K562 (cell line): Measurements from ENCODE around the gene CDH2. TPM values are rescaled to one million over a fixed set of nuclear protein-coding genes. Genes with fewer than 3 reads are reported as not detected.

Source experiments
- ATAC-seq: fragments of 200-7000 bp; cut with Tn5 transposase; 3 replicates; pipeline ENCODE4 v1.9.1; 2020; ENCODE audit warnings: moderate library complexity
- BruUV-seq: library from RNA; stranded (reverse); fragments of 400-500 nt; replicated peaks from 2 replicates; lab custom pipeline; 2021; lab: Mats Ljungman, UMichigan
- CTCF ChIA-PET: fragments of 300-600 bp; formaldehyde crosslinking; extraction: SDS; loops from one replicate; lab custom pipeline; 2021; ENCODE audit warnings: low intra/inter-chr PET ratio; lab: Yijun Ruan, JAX
- POLR2A ChIA-PET: fragments of 300-600, 350-650 bp; sonication (Branson Sonifier 250); formaldehyde crosslinking; extraction: SDS; loops from one replicate; lab custom pipeline; 2021; ENCODE audit warnings: antibody characterized with exemption, inconsistent platforms; lab: Yijun Ruan, JAX
- DNase-seq, 4 experiments: peaks; one replicate each; pipeline versions ENCODE4 v3.0.0 to v3.0.0-alpha.2; 2011 to 2018; ENCODE audit warnings: low spot score in 3 of 4, mixed read lengths in 3 of 4; ENCODE audit errors: extremely low read depth in 1 of 4
- FAIRE-seq: peaks from 2 replicates; lab custom pipeline; 2011; peaks lifted over from hg19 to GRCh38; lab: Jason Lieb, UNC
- H2AFZ ChIP-seq: 2 replicates; pipeline ENCODE4 v1.6.0; 2011; ENCODE audit warnings: low read depth, low read length, control low read depth, inconsistent platforms
- H3K27ac ChIP-seq: fragments of 200-600 bp; 3 replicates; pipeline ENCODE4 v1.8.0; 2011; ENCODE audit warnings: low read depth, mild to moderate bottlenecking, control low read depth, inconsistent platforms, low read length, moderate library complexity, mixed read lengths; ENCODE audit errors: extremely low read depth
- H3K27me3 ChIP-seq, 2 experiments: fragments of 300-600 bp in 1 of 2; 2 replicates in 1 of 2; 3 replicates in 1 of 2; pipeline versions ENCODE4 v1.6.0 to v1.8.0; 2011; ENCODE audit warnings: inconsistent platforms in 2 of 2, low read length in 2 of 2, mild to moderate bottlenecking in 1 of 2, mixed read lengths in 1 of 2, moderate library complexity in 1 of 2; ENCODE audit not compliant: control insufficient read depth in 2 of 2, insufficient read depth in 2 of 2
- H3K36me3 ChIP-seq: fragments of 300-600 bp; 3 replicates; pipeline ENCODE4 v1.8.0; 2011; ENCODE audit warnings: mild to moderate bottlenecking, low read length, inconsistent platforms; ENCODE audit not compliant: control insufficient read depth, insufficient read depth
- H3K4me1 ChIP-seq, 2 experiments: fragments of 200-600 bp in 1 of 2; replicated peaks in 1 of 2; 2 replicates in 1 of 2; 3 replicates in 1 of 2; pipeline versions ENCODE4 v1.5.1 to v1.8.0; 2011; ENCODE audit warnings: inconsistent platforms in 2 of 2, low read length in 2 of 2, mild to moderate bottlenecking in 1 of 2, mixed read lengths in 1 of 2, moderate library complexity in 1 of 2; ENCODE audit not compliant: control insufficient read depth in 2 of 2, insufficient read depth in 2 of 2
- H3K4me2 ChIP-seq: 2 replicates; pipeline ENCODE4 v1.6.1; 2011; ENCODE audit warnings: low read length, control low read depth, inconsistent platforms, mixed read lengths; ENCODE audit not compliant: insufficient read depth
- H3K4me3 ChIP-seq: fragments of 200-600 bp; sonication (generic), shearing (Covaris generic); 2 replicates; pipeline ENCODE4 v1.5.1; 2016; ENCODE audit warnings: control low read depth, inconsistent platforms
- H3K79me2 ChIP-seq: fragments of 200-600 bp; 3 replicates; pipeline ENCODE4 v1.8.0; 2011; ENCODE audit warnings: low read length, inconsistent platforms; ENCODE audit not compliant: control insufficient read depth, insufficient read depth
- H3K9ac ChIP-seq, 2 experiments: 2 replicates each; pipeline versions ENCODE4 v1.6.0 to v1.6.1; 2011; ENCODE audit warnings: low read depth in 2 of 2, low read length in 2 of 2, control low read depth in 1 of 2, inconsistent platforms in 1 of 2, mild to moderate bottlenecking in 1 of 2, mixed read lengths in 1 of 2; ENCODE audit not compliant: insufficient read depth in 1 of 2
- H3K9me1 ChIP-seq: one replicate; pipeline ENCODE4 v1.6.0; 2011; ENCODE audit warnings: inconsistent platforms, mild to moderate bottlenecking, low read length, moderate library complexity; ENCODE audit not compliant: control insufficient read depth, insufficient read depth
- H3K9me3 ChIP-seq: replicated peaks from 2 replicates; pipeline ENCODE4 v1.5.1; 2011; ENCODE audit warnings: low read depth, low read length, inconsistent platforms; ENCODE audit not compliant: control insufficient read depth, insufficient read depth
- H4K20me1 ChIP-seq: replicated peaks from 2 replicates; pipeline ENCODE4 v1.6.1; 2011; ENCODE audit warnings: low read length, inconsistent platforms, mixed read lengths; ENCODE audit not compliant: control insufficient read depth, insufficient read depth
- COPS2 ChIP-seq: fragments of 450-650 bp; conservative IDR thresholded peaks from 2 replicates; pipeline ENCODE4 v1.6.1; 2016; ENCODE audit warnings: mild to moderate bottlenecking, moderate library complexity
- GATAD2A ChIP-seq: fragments of 450-650 bp; IDR thresholded peaks from 2 replicates; pipeline ENCODE4 v1.6.1; 2017
- GTF2A2 ChIP-seq: IDR thresholded peaks from 2 replicates; pipeline ENCODE4 v1.6.1; 2016; ENCODE audit warnings: mild to moderate bottlenecking, missing genetic modification characterization, missing compliant biosample characterization
- IFI16 ChIP-seq: fragments of 250-450 bp; sonication (Bioruptor Pico); IDR thresholded peaks from 2 replicates; pipeline ENCODE4 v2.1.2; 2022; ENCODE audit warnings: mild to moderate bottlenecking, inconsistent platforms
- MTF1 ChIP-seq: fragments of 250-450 bp; sonication (Bioruptor Pico); IDR thresholded peaks from 2 replicates; pipeline ENCODE4 v1.9.0; 2021; ENCODE audit warnings: moderate library complexity, mild to moderate bottlenecking, inconsistent platforms, borderline replicate concordance
- NCOA6 ChIP-seq: fragments of 450-650 bp; IDR thresholded peaks from 2 replicates; pipeline ENCODE4 v1.6.1; 2017; ENCODE audit warnings: mild to moderate bottlenecking
- PHB ChIP-seq: fragments of 250-450 bp; sonication (Bioruptor Pico); IDR thresholded peaks from 2 replicates; pipeline ENCODE4 v1.5.0; 2021
- SIN3A ChIP-seq, 2 experiments: fragments of 150-350 bp in 1 of 2; IDR thresholded peaks; 2 replicates each; pipeline ENCODE4 v1.6.1; 2011 to 2016; ENCODE audit warnings: borderline replicate concordance in 2 of 2, low read depth in 2 of 2, low read length in 2 of 2, mild to moderate bottlenecking in 2 of 2, moderate library complexity in 2 of 2; ENCODE audit not compliant: control insufficient read depth in 1 of 2
- STAT5A ChIP-seq: IDR thresholded peaks from 2 replicates; pipeline ENCODE4 v1.6.1; 2012; ENCODE audit warnings: low read length, inconsistent platforms, borderline replicate concordance
- TFAM ChIP-seq: fragments of 250-450 bp; sonication (Bioruptor Pico); conservative IDR thresholded peaks from 2 replicates; pipeline ENCODE4 v1.5.0; 2021; ENCODE audit warnings: mild to moderate bottlenecking, moderate library complexity
- ZNF589 ChIP-seq: fragments of 200-800 bp; sonication (Bioruptor generic); IDR thresholded peaks from 2 replicates; pipeline ENCODE4 v1.6.1; 2016; ENCODE audit warnings: low read depth, missing genetic modification characterization, missing compliant biosample characterization
- WGBS: fragments of 100-300 bp; shearing (Covaris generic); methylation state at CpG from one replicate; pipeline ENCODE4 v1.1.6; 2016; ENCODE audit warnings: low coverage, mixed read lengths; ENCODE audit not compliant: insufficient coverage; ENCODE audit errors: missing lambda C conversion rate; 5-methylcytosine and 5-hydroxymethylcytosine counted together
- in situ Hi-C: fragments of 300-500 bp; cut with MboI; formaldehyde crosslinking; loops from 4 replicates; pipeline ENCODE4 v1.15.0; 2018; ENCODE audit warnings: inconsistent platforms, mixed read lengths
- intact Hi-C: fragments of 100-400 bp; cut with micrococcal nuclease; formaldehyde crosslinking; loops from 2 replicates; pipeline ENCODE4 v1.14.2; 2022
- polyA plus RNA-seq, 8 experiments: library from polyadenylated mRNA; depleted of rRNA in 4 of 8; stranded (reverse) in 5 of 8; unstranded in 3 of 8; fragments of >200 nt; fragmentation: Nextera tagmentation in 2 of 8; fragmentation: Illumina TruSeq in 1 of 8; extraction: Ambion mirVana in 2 of 8; extraction: Trizol in 1 of 8; gene quantifications; 2 replicates each; pipeline versions ENCODE4 v1.2.1 to v1.2.3, GENCODE V29; 2011 to 2014; ENCODE audit warnings: inconsistent platforms in 1 of 8, missing spikeins in 1 of 8
- total RNA-seq, 7 experiments: library from RNA; depleted of rRNA in 6 of 7; stranded (reverse); fragments of >200 nt in 6 of 7; fragmentation: Illumina TruSeq in 2 of 7; extraction: Trizol in 2 of 7; gene quantifications; 2 replicates each; pipeline versions ENCODE4 v1.2.1 to v1.2.3, GENCODE V29; 2011 to 2021; ENCODE audit warnings: low replicate concordance in 1 of 7
- TF ChIP-seq, protein P1 (sequence below): sonication (generic); formaldehyde crosslinking; IDR thresholded peaks from 2 replicates; pipeline ENCODE4 v1.8.0; 2022; ENCODE audit warnings: mild to moderate bottlenecking, missing genetic modification reagents
- TF ChIP-seq, protein P2 (sequence below): fragments of 250-450 bp; sonication (Bioruptor Pico); IDR thresholded peaks from 2 replicates; pipeline ENCODE4 v1.5.0; 2020; ENCODE audit warnings: mild to moderate bottlenecking, borderline replicate concordance
- TF ChIP-seq, protein P3 (sequence below): IDR thresholded peaks from 3 replicates; pipeline ENCODE4 v1.6.1; 2011; ENCODE audit warnings: borderline replicate concordance, mild to moderate bottlenecking; ENCODE audit not compliant: insufficient read length, insufficient read depth

CDH2 gene
- total and polyA plus RNA-seq, 9 of the 15 experiments (the other 6 are each of a cell fraction or from before 2014, with no cell fraction given) = 0.04 TPM; not detected in 8

DNA sequence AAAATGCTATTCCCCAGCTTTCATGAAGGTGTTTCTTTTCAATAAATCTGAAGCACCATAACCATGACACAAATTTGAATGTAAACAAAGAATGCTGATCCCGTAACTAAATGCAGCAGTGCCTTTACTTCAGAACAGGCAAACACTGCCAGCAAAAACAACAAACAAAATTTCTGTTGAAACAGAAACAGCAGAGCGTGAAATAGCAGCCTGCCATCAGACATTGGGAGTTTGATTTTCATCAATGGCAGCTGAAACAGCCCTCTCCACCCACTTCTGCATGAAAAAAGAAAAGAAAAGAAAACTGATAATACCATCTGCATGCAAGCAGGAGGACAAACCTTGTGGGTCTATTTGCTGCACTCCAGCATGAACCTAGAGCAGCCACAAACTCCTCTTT lies 128.3 kb downstream of the CDH2 start:
- BruUV-seq = no TSS peak
- DNase-seq (no peak), ATAC-seq (no peak), FAIRE-seq (no peak)
- POLR2A ChIA-PET = no interaction called here
- no peak overlapping the region for H3K4me3 ChIP-seq
- no peaks in the 10 kb centered on the region for H4K20me1 ChIP-seq
- no peak overlapping the region for H2AFZ ChIP-seq
- H3K4me2 ChIP-seq = no peak overlapping the region
- no peak overlapping the region for H3K9ac ChIP-seq
- H3K79me2 ChIP-seq = no peaks in the 10 kb centered on the region
- CTCF ChIA-PET = no interaction called here
- in situ Hi-C loops = no loop called here
- 0% methylated on average over 2 of the region's 2 CpGs for whole genome bisulfite sequencing
- H3K9me1 ChIP-seq = no peaks in the 10 kb centered on the region
- H3K9me3 ChIP-seq = no peaks in the 10 kb centered on the region; the same call in 1 of the 2 replicates
- no peak for TF ChIP-seq TFAM (CRISPR knock-in tag)
- TF ChIP-seq PHB (CRISPR knock-in tag) = no peak
- TF ChIP-seq STAT5A = no peak
- no peak for TF ChIP-seq MTF1 (CRISPR knock-in tag)
- no peak for TF ChIP-seq IFI16 (CRISPR knock-in tag)
- H3K36me3 ChIP-seq = no peaks in the 10 kb centered on the region
- no peaks in the 10 kb centered on the region for H3K4me1 ChIP-seq
- intact Hi-C loops = no loop called here
- H3K27me3 ChIP-seq = no peaks in the 10 kb centered on the region
- no peak overlapping the region for H3K27ac ChIP-seq

DNA sequence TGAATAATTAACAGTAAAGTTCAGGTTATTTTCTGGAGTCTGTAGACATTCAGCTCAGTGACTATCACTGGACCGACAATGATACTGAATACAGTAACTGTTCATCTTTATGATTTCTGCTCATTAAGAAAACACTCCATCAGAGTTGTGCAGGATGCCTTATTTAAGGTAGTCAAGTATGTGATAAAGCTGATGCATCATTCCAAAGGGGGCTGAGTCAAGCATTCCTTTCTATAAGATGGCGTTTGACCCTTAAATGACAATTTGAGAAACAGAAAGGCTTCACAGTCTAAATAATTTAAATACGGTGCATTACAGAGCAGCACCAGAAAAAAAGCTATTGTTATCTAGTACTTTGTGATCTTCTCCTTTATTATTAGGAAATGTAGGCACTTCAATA lies 131.1 kb downstream of the CDH2 start:
- Histone ChIP-seq H4K20me1 (no peaks in the 10 kb centered on the region), H3K4me3 (no peak overlapping the region), H2AFZ (no peak overlapping the region), H3K9me3 (no peaks in the 10 kb centered on the region; the same call in 1 of the 2 replicates), H3K4me2 (no peak overlapping the region), H3K27ac (no peak overlapping the region), H3K79me2 (no peaks in the 10 kb centered on the region), H3K9ac (no peak overlapping the region), H3K9me1 (no peaks in the 10 kb centered on the region), H3K4me1 (no peaks in the 10 kb centered on the region), H3K36me3 (no peaks in the 10 kb centered on the region), H3K27me3 (no peaks in the 10 kb centered on the region)
- intact Hi-C loops (no loop called here), in situ Hi-C loops (no loop called here)
- no peak for FAIRE-seq
- ChIA-PET POLR2A (no interaction called here), CTCF (no interaction called here)
- WGBS = 4% methylated on average over 3 of the region's 3 CpGs
- BruUV-seq = no TSS peak
- DNase-seq = no peak
- ATAC-seq = no peak
- TF ChIP-seq, protein P1, sequence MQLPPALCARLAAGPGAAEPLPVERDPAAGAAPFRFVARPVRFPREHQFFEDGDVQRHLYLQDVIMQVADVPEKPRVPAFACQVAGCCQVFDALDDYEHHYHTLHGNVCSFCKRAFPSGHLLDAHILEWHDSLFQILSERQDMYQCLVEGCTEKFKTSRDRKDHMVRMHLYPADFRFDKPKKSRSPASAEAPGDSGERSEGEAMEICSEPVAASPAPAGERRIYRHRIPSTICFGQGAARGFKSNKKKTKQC (CRISPR knock-in tag) = no peak
- TF ChIP-seq, protein P2, sequence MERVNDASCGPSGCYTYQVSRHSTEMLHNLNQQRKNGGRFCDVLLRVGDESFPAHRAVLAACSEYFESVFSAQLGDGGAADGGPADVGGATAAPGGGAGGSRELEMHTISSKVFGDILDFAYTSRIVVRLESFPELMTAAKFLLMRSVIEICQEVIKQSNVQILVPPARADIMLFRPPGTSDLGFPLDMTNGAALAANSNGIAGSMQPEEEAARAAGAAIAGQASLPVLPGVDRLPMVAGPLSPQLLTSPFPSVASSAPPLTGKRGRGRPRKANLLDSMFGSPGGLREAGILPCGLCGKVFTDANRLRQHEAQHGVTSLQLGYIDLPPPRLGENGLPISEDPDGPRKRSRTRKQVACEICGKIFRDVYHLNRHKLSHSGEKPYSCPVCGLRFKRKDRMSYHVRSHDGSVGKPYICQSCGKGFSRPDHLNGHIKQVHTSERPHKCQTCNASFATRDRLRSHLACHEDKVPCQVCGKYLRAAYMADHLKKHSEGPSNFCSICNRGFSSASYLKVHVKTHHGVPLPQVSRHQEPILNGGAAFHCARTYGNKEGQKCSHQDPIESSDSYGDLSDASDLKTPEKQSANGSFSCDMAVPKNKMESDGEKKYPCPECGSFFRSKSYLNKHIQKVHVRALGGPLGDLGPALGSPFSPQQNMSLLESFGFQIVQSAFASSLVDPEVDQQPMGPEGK = no peak
- no peak for TF ChIP-seq GATAD2A
- TF ChIP-seq GTF2A2 = no peak
- no peak for TF ChIP-seq SIN3A (IDR thresholded peaks at IDR 0.05; ENCODE audit: borderline replicate concordance in 2 of 2, control insufficient read depth in 1 of 2, low read depth in 2 of 2, low read length in 2 of 2)
- TF ChIP-seq COPS2 = no peak
- TF ChIP-seq, protein P3, sequence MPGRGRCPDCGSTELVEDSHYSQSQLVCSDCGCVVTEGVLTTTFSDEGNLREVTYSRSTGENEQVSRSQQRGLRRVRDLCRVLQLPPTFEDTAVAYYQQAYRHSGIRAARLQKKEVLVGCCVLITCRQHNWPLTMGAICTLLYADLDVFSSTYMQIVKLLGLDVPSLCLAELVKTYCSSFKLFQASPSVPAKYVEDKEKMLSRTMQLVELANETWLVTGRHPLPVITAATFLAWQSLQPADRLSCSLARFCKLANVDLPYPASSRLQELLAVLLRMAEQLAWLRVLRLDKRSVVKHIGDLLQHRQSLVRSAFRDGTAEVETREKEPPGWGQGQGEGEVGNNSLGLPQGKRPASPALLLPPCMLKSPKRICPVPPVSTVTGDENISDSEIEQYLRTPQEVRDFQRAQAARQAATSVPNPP = no peak
- TF ChIP-seq NCOA6 = no peak
- no peak for TF ChIP-seq ZNF589 (CRISPR knock-in tag)
